ENCODE data around the gene NDUFB10. TPM values are rescaled to one million over a fixed set of nuclear protein-coding genes. Genes with fewer than 3 reads are reported as not detected.

The NDUFB10 gene
- polyA plus RNA-seq, 3 donors = 127 to 137 (median 129) TPM

DNA sequence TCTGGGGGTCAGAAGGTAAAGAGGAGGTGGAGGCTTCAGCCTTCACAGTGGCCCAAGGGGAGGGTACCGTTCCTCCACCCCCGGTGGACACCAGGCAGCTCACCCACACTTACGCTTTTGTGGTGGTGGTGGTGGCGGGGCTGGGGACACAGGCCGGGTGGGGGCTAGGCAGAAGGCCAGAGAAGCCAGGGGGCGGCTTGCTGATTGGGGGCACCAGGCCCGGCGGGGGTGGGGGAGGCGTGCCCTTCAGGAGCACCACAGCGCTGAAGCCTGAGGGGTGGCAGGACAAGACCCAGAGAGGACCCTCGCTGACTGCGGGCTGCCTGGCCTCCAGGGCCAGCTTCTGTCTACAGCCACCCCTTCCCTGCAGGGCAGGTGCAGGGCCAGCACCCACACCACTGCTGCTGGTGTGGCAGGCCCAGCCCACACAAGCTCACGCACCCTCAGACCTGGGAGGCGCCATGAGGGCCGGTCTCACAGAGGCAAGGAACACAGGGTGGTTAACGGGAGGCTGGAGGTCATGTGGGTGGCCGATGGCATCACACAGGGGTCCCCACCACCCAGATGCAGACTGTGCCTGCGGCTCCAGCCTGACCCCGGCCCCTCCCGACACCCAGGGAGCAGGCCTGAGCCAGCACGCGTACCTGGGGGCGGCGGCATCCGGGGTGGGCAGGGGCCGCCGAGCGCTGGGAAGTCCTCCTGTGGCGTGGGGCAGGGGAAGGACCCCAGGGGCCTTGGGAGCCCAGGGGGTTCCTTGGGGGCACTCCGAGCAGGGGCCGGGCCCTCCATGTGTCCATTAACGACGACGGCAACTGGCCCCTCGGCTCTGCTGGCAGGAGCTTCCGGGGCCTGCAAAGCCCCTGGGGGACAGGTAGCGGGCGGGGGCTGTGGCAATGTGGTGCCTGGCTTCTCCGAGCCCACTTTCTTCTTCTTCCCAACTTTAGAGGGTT is 39.8 kb downstream of the NDUFB10 start:
- no peak for DNase-seq (ENCODE audit: low read depth in 3 of 3, low spot score in 2 of 3)

- DNase-seq (ENCODE audit: low read depth in 3 of 3, low spot score in 2 of 3) = no peak
These were observed 40.7 kb downstream of the NDUFB10 start for GRCh38 chr16:1999866-2000514.

- no peak for DNase-seq (ENCODE audit: low read depth in 3 of 3, low spot score in 2 of 3)
These were observed 41.7 kb downstream of the NDUFB10 start for GRCh38 chr16:2001035-2001434.

DNA sequence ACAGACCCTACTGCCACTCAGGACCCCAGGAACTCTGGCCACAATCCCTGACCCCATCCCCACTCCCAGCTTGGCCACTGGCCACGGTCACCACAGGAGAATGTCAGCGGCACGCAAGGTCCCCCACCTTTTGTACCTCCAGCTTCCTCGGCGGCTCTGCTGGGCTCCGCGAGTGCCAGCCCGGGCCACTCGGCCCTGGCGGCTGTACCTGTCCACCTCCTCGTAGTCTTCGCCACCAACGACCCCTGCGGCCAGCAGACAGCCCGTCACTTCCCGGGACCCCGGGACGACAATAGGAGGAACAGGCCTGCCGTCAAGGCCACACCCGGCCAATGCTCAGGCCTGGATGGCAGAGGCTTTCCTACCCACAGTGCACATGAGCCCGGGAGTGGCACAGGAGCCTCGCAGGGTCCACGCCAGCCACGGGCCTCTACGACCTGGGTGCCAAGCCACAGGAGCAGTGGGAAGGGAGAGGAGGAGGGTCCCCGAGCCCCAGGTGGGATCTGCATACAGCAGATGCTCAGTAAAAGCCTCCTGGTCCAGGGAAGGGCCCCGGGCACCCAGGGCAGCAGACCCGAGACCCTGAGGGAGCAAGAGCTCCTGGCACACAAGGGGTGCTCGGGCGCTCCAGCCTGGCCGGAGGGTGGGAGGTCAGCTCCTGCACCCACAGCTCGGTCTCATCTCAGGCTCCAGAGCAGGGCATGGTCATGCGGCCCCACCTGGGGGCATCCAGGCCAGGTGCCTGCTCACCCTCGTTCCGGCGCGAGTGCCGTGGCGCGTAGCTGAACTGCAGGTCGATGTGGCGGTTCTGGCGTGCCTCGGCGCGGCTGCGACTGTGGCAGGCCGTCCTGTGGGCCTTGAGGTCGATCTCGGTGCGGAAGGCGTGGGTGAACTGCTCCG is 42.4 kb downstream of the NDUFB10 start:
- DNase-seq (ENCODE audit: low read depth in 3 of 3, low spot score in 2 of 3) = no peak

GRCh38 chr16:2002406-2003230 is 43.3 kb downstream of the NDUFB10 start:
- no peak for DNase-seq (ENCODE audit: low read depth in 3 of 3, low spot score in 2 of 3)

- no peak for DNase-seq (ENCODE audit: low read depth in 3 of 3, low spot score in 2 of 3)
These were observed 44.0 kb downstream of the NDUFB10 start for GRCh38 chr16:2003231-2003826.

GRCh38 chr16:2003827-2004641 is 44.7 kb downstream of the NDUFB10 start:
- peak in 1 of 3 donors; percentile 66 for DNase-seq (ENCODE audit: low read depth in 3 of 3, low spot score in 2 of 3)

- DNase-seq (ENCODE audit: low read depth in 3 of 3, low spot score in 2 of 3) = no peak
These were observed 45.6 kb downstream of the NDUFB10 start for GRCh38 chr16:2004795-2005517.

DNA sequence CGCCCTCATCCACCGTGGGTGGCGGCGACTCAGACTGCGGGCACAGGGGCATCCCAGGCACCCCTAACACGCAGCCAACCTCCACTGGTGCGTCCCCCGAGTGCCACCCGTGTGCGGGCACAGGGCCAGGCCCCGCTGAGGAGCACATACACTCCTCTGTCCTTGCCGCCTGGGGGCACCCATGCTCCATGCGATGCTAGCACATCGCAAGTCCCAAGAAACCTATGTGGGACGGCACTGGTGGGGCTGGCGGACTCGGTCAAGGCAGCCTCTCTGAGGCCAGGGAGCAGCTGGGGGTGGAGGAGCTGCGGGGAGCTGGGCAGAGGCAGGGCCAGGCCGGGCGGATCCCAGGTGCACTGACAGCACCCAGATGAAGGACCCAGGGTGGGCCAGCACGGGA is 46.3 kb downstream of the NDUFB10 start:
- DNase-seq (ENCODE audit: low read depth in 3 of 3, low spot score in 2 of 3) = no peak

DNA sequence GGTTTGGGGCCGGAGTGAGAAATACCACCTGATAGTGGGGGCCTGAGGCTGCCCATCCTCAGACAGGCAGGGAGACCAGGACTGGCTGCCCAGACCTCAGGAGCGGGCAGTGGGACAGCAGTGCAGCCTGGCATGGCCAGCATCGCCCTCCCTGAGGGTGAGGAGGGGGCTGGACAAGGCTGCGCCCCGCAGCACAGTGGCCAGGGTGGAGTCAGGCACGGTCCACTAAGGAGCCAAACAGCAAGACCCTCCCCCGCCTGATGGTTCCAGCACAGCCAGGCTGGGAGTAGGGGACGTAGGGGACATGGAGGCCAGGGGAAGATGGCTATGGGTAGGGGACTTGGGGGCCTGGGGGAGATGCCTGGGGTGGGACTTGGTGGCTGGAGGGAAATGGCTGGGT is 47.0 kb downstream of the NDUFB10 start:
- no peak for DNase-seq (ENCODE audit: low read depth in 3 of 3, low spot score in 2 of 3)

DNA sequence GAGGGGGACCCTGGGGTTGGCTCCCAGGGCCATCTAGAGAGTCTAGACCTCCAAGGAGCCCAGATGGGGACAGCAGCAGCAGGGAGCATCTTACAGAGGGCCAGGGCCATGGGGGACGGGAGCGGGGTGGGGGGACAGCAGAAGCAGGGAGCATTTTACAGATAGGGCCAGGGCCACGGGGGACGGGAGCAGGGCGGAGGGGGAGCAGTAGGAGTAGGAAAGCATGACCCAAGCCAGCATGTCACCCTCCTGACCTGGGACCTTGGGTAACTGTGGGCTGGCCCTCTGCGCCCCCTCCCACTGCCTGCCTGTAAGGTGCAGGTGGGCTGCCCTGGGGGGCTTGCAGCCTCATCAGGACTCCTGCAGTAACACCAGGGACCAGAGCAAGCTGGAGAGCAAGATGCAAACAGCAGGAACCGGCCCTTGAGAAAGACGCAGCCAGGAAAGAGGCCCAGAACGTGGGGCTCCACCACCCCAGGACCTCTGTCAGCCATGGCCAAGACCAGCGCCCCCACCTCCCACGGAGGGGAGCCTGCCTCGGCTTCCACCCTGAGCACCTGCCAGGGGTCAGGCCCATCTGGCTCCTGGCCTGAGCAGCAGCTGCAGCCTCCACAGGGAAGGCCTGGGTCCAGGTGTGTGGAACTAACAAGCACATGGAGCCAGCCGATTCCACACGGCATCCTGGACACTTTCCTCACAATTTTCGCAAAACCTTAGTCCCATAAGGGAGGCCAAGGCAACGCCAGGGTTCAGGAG is 47.9 kb downstream of the NDUFB10 start:
- no peak for DNase-seq (ENCODE audit: low read depth in 3 of 3, low spot score in 2 of 3)

DNA sequence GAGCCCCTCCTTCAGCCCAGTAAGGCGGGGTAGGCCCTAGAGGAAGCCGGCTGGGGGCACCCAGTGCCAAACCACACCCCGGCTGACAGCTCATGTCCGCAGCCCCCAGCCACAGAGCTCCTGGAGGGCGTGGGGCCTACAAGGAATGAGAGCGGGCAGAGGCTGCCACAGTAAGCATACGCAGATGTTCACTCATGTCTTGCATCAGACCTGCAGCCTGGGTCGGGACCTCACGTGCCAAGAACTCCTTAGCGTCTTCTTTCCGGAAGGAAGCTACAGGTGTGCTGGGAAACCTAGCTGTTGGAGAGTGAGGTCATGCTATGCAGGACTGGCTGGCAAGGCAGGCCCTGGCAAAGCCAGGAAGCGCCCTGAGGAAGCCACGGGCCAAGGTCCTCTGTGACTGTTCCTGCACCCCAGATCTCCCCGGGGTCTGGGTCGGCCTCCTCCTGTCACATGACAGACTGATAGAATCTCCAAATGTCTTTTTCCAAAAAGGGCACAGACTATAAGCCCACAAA is 48.7 kb downstream of the NDUFB10 start:
- DNase-seq (ENCODE audit: low read depth in 3 of 3, low spot score in 2 of 3) = no peak

- no peak for DNase-seq (ENCODE audit: low read depth in 3 of 3, low spot score in 2 of 3)
These were observed 49.4 kb downstream of the NDUFB10 start for GRCh38 chr16:2008631-2009163.

- DNase-seq (ENCODE audit: low read depth in 3 of 3, low spot score in 2 of 3) = no peak
These were observed 49.9 kb downstream of the NDUFB10 start for GRCh38 chr16:2009164-2009711.

- DNase-seq (ENCODE audit: low read depth in 3 of 3, low spot score in 2 of 3) = peak in 1 of 3 donors; percentile 75
These were observed 50.6 kb downstream of the NDUFB10 start, which contains the start of gene ZNF598 for GRCh38 chr16:2009791-2010510. TSS of gene ZNF598 (minus strand) at chr16:2009821.
